ENCODE results near the gene TPGS1. TPM values are rescaled to one million over a fixed set of nuclear protein-coding genes. Genes with fewer than 3 reads are reported as not detected.

TPGS1 gene
- total RNA-seq, 3 donors from 2014 or later: 21.9 to 22.8 (median 22.6) TPM

GRCh38 chr19:497491-497868 is 9.8 kb upstream of the TPGS1 start:
- ATAC-seq (peak; percentile 28 to 31), DNase-seq (no peak)
- Mint-ChIP-seq H3K4me1 (ENCODE audit: low read depth) (peaks cover 2% of the 10 kb centered on the region), H3K27me3 (ENCODE audit: low read depth) (peaks cover 21% of the 10 kb centered on the region), H3K36me3 (ENCODE audit: insufficient read depth) (no peaks in the 10 kb centered on the region), H3K4me3 (no peak overlapping the region), H3K9me3 (no peaks in the 10 kb centered on the region)

- Mint-ChIP-seq H3K9me3 (no peaks in the 10 kb centered on the region), H3K4me3 (no peak overlapping the region), H3K36me3 (ENCODE audit: insufficient read depth) (no peaks in the 10 kb centered on the region), H3K27me3 (ENCODE audit: low read depth) (peaks cover 21% of the 10 kb centered on the region), H3K4me1 (ENCODE audit: low read depth) (peaks cover 2% of the 10 kb centered on the region)
- DNase-seq (no peak), ATAC-seq (peak; percentile 24 to 32)
These were observed 9.3 kb upstream of the TPGS1 start for GRCh38 chr19:497869-498510.

- Mint-ChIP-seq H3K9me3 (no peaks in the 10 kb centered on the region), H3K4me1 (ENCODE audit: low read depth) (peaks cover 2% of the 10 kb centered on the region), H3K36me3 (ENCODE audit: insufficient read depth) (no peaks in the 10 kb centered on the region), H3K27me3 (ENCODE audit: low read depth) (peaks cover 21% of the 10 kb centered on the region), H3K4me3 (no peak overlapping the region)
- ATAC-seq: no peak
- DNase-seq: no peak
These were observed 8.8 kb upstream of the TPGS1 start for GRCh38 chr19:498511-498891.

- no peaks in the 10 kb centered on the region for H3K9me3 Mint-ChIP-seq
- H3K4me1 Mint-ChIP-seq (ENCODE audit: low read depth): peaks cover 2% of the 10 kb centered on the region
- DNase-seq (no peak), ATAC-seq (no peak)
- H3K27me3 Mint-ChIP-seq (ENCODE audit: low read depth): peaks cover 18% of the 10 kb centered on the region
- no peak overlapping the region for H3K4me3 Mint-ChIP-seq
- H3K36me3 Mint-ChIP-seq (ENCODE audit: insufficient read depth): no peaks in the 10 kb centered on the region
These were observed 8.2 kb upstream of the TPGS1 start for GRCh38 chr19:498977-499623.

- H3K4me3 Mint-ChIP-seq: no peak overlapping the region
- H3K36me3 Mint-ChIP-seq (ENCODE audit: insufficient read depth): no peaks in the 10 kb centered on the region
- H3K27me3 Mint-ChIP-seq (ENCODE audit: low read depth): peaks cover 14% of the 10 kb centered on the region
These were observed 5.7 kb upstream of the TPGS1 start for GRCh38 chr19:501646-502045.

GRCh38 chr19:504616-505015 is 2.7 kb upstream of the TPGS1 start:
- no peaks in the 10 kb centered on the region for H3K9me3 Mint-ChIP-seq
- no peak overlapping the region for H3K4me3 Mint-ChIP-seq
- ATAC-seq (no peak), DNase-seq (no peak)
- peaks cover 22% of the 10 kb centered on the region for H3K4me1 Mint-ChIP-seq (ENCODE audit: low read depth)
- peaks cover 1% of the 10 kb centered on the region for H3K27me3 Mint-ChIP-seq (ENCODE audit: low read depth)
- no peaks in the 10 kb centered on the region for H3K36me3 Mint-ChIP-seq (ENCODE audit: insufficient read depth)

More at GRCh38 chr19:501646-502045, 5.7 kb upstream of the TPGS1 start:
- ATAC-seq (no peak), DNase-seq (no peak)
- Mint-ChIP-seq H3K9me3 (no peaks in the 10 kb centered on the region), H3K4me1 (ENCODE audit: low read depth) (peaks cover 10% of the 10 kb centered on the region)

- no peaks in the 10 kb centered on the region for H3K36me3 Mint-ChIP-seq (ENCODE audit: insufficient read depth)
- peak overlapping the region; percentile 86 for H3K4me3 Mint-ChIP-seq
- peak; percentile 69 to 71 for ATAC-seq
- H3K4me1 Mint-ChIP-seq (ENCODE audit: low read depth): peaks cover 37% of the 10 kb centered on the region
- no peaks in the 10 kb centered on the region for H3K9me3 Mint-ChIP-seq
- DNase-seq: peak; percentile 86
- no peaks in the 10 kb centered on the region for H3K27me3 Mint-ChIP-seq (ENCODE audit: low read depth)
These were observed 652 bp upstream of the TPGS1 start for GRCh38 chr19:506404-507285.

- DNase-seq (no peak), ATAC-seq (no peak)
- Mint-ChIP-seq H3K9me3 (no peaks in the 10 kb centered on the region), H3K27me3 (ENCODE audit: low read depth) (no peaks in the 10 kb centered on the region), H3K36me3 (ENCODE audit: insufficient read depth) (no peaks in the 10 kb centered on the region), H3K4me1 (ENCODE audit: low read depth) (peaks cover 43% of the 10 kb centered on the region), H3K4me3 (peak overlapping the region; percentile 86)
These were observed 1.2 kb downstream of the TPGS1 start for GRCh38 chr19:508204-509150.

- no peaks in the 10 kb centered on the region for H3K9me3 Mint-ChIP-seq
- H3K27me3 Mint-ChIP-seq (ENCODE audit: low read depth): no peaks in the 10 kb centered on the region
- peaks cover 44% of the 10 kb centered on the region for H3K4me1 Mint-ChIP-seq (ENCODE audit: low read depth)
- H3K4me3 Mint-ChIP-seq: peak overlapping the region; percentile 81
- H3K36me3 Mint-ChIP-seq (ENCODE audit: insufficient read depth): peaks cover 4% of the 10 kb centered on the region
- ATAC-seq (peak; percentile 33 to 39), DNase-seq (peak; percentile 91)
These were observed 3.4 kb downstream of the TPGS1 start for GRCh38 chr19:510606-511100.

- ATAC-seq (peak; percentile 34 to 38), DNase-seq (peak; percentile 77)
- H3K9me3 Mint-ChIP-seq: no peaks in the 10 kb centered on the region
- H3K4me1 Mint-ChIP-seq (ENCODE audit: low read depth): peaks cover 41% of the 10 kb centered on the region
- peaks cover 4% of the 10 kb centered on the region for H3K36me3 Mint-ChIP-seq (ENCODE audit: insufficient read depth)
- H3K4me3 Mint-ChIP-seq: peak overlapping the region; percentile 81
- no peaks in the 10 kb centered on the region for H3K27me3 Mint-ChIP-seq (ENCODE audit: low read depth)
These were observed 4.0 kb downstream of the TPGS1 start for GRCh38 chr19:511101-511851.

GRCh38 chr19:512547-513365 is 5.5 kb downstream of the TPGS1 start:
- Mint-ChIP-seq H3K4me3 (no peak overlapping the region), H3K4me1 (ENCODE audit: low read depth) (peaks cover 42% of the 10 kb centered on the region), H3K36me3 (ENCODE audit: insufficient read depth) (peaks cover 4% of the 10 kb centered on the region), H3K27me3 (ENCODE audit: low read depth) (no peaks in the 10 kb centered on the region), H3K9me3 (no peaks in the 10 kb centered on the region)
- no peak for DNase-seq
- ATAC-seq: no peak

- ATAC-seq: no peak
- no peak for DNase-seq
- H3K9me3 Mint-ChIP-seq: no peaks in the 10 kb centered on the region
- peaks cover 35% of the 10 kb centered on the region for H3K4me1 Mint-ChIP-seq (ENCODE audit: low read depth)
- H3K36me3 Mint-ChIP-seq (ENCODE audit: insufficient read depth): peaks cover 4% of the 10 kb centered on the region
- no peak overlapping the region for H3K4me3 Mint-ChIP-seq
- H3K27me3 Mint-ChIP-seq (ENCODE audit: low read depth): no peaks in the 10 kb centered on the region
These were observed 6.3 kb downstream of the TPGS1 start for GRCh38 chr19:513368-514165.
